HG03575 (cell line): ENCODE results near the gene GK2.

Experiments used
- ATAC-seq: cut with Tn5 transposase; IDR thresholded peaks from one replicate; pipeline ENCODE4 v1.9.1; 2021; ENCODE audit not compliant: unreplicated experiment, insufficient number of reproducible peaks, low FRiP score; ENCODE audit errors: extremely low read depth

Gene GK2

GRCh38 chr4:79408063-79408462, at the start of gene GK2:
Gene GK2, minus strand, starts transcription at chr4:79408228. Its CDS starts 28 bp downstream, at chr4:79408200.
- ATAC-seq: no peak

- ATAC-seq: no peak
Observed at GRCh38 chr4:79455216-79455615, 47.2 kb upstream of the GK2 start.

GRCh38 chr4:79454656-79455055, 46.6 kb upstream of the GK2 start:
- ATAC-seq: no peak

- ATAC-seq: no peak
Observed at GRCh38 chr4:79450053-79450452, 42.0 kb upstream of the GK2 start.

GRCh38 chr4:79446145-79446544, 38.1 kb upstream of the GK2 start:
- ATAC-seq: no peak

GRCh38 chr4:79445371-79445781, 37.3 kb upstream of the GK2 start:
- no peak for ATAC-seq

- ATAC-seq: no peak
Observed at GRCh38 chr4:79442422-79442821, 34.4 kb upstream of the GK2 start.

- no peak for ATAC-seq
Observed at GRCh38 chr4:79439489-79439888, 31.5 kb upstream of the GK2 start.

- ATAC-seq: no peak
Observed at GRCh38 chr4:79431839-79432238, 23.8 kb upstream of the GK2 start.

- ATAC-seq: no peak
Observed at GRCh38 chr4:79429113-79429903, 21.3 kb upstream of the GK2 start.

- ATAC-seq: no peak
Observed at GRCh38 chr4:79426989-79427388, 19.0 kb upstream of the GK2 start.

GRCh38 chr4:79425586-79425985, 17.6 kb upstream of the GK2 start:
- ATAC-seq: no peak

- no peak for ATAC-seq
Observed at GRCh38 chr4:79421483-79421882, 13.5 kb upstream of the GK2 start.

- ATAC-seq: no peak
Observed at GRCh38 chr4:79413886-79414285, 5.9 kb upstream of the GK2 start.

GRCh38 chr4:79413032-79413885, 5.2 kb upstream of the GK2 start:
- no peak for ATAC-seq

- ATAC-seq: no peak
Observed at GRCh38 chr4:79404666-79405065, 3.4 kb downstream of the GK2 start.

GRCh38 chr4:79403356-79403755, 4.7 kb downstream of the GK2 start:
- ATAC-seq: no peak

GRCh38 chr4:79402332-79402851, 5.6 kb downstream of the GK2 start:
- ATAC-seq: no peak

GRCh38 chr4:79399076-79399475, 9.0 kb downstream of the GK2 start:
- no peak for ATAC-seq

- ATAC-seq: no peak
Observed at GRCh38 chr4:79397951-79398350, 10.1 kb downstream of the GK2 start.
